Stromal cell of bone marrow (primary cell): ENCODE data around the gene CCDC30.

ENCODE experiments used
- DNase-seq: peaks from one replicate; pipeline ENCODE4 v3.0.0-alpha.2; 2012; ENCODE audit warnings: low read depth

CCDC30 gene

GRCh38 chr1:42462828-42463763 lies at the start of gene CCDC30:
Gene CCDC30 (plus strand): TSS chr1:42463286. CDS start chr1:42480552, 17,266 bp downstream.
- peak; percentile 98 for DNase-seq

- no peak for DNase-seq
Measured at GRCh38 chr1:42414551-42415496, 48.3 kb upstream of the CCDC30 start.

- DNase-seq = no peak
Measured at GRCh38 chr1:42417166-42417565, 45.9 kb upstream of the CCDC30 start.

- DNase-seq = no peak
Measured at GRCh38 chr1:42418516-42418915, 44.6 kb upstream of the CCDC30 start.

- DNase-seq = no peak
Measured at GRCh38 chr1:42419126-42419821, 43.8 kb upstream of the CCDC30 start.

GRCh38 chr1:42420121-42420520 lies 43.0 kb upstream of the CCDC30 start:
- DNase-seq = no peak

GRCh38 chr1:42420911-42421585 lies 42.0 kb upstream of the CCDC30 start:
- peak; percentile 47 for DNase-seq

GRCh38 chr1:42422737-42423136 lies 40.3 kb upstream of the CCDC30 start:
- DNase-seq = no peak

GRCh38 chr1:42423681-42424080 lies 39.4 kb upstream of the CCDC30 start:
- DNase-seq = no peak

- no peak for DNase-seq
Measured at GRCh38 chr1:42424201-42424600, 38.9 kb upstream of the CCDC30 start.

GRCh38 chr1:42427240-42427639 lies 35.8 kb upstream of the CCDC30 start:
- DNase-seq = no peak

- DNase-seq = no peak
Measured at GRCh38 chr1:42429603-42430002, 33.5 kb upstream of the CCDC30 start.

GRCh38 chr1:42430286-42431135 lies 32.6 kb upstream of the CCDC30 start:
- DNase-seq = peak; percentile 11

- DNase-seq = no peak
Measured at GRCh38 chr1:42431514-42431913, 31.6 kb upstream of the CCDC30 start.

GRCh38 chr1:42432714-42433113 lies 30.4 kb upstream of the CCDC30 start:
- no peak for DNase-seq

- no peak for DNase-seq
Measured at GRCh38 chr1:42433369-42433768, 29.7 kb upstream of the CCDC30 start.

GRCh38 chr1:42434340-42434739 lies 28.7 kb upstream of the CCDC30 start:
- no peak for DNase-seq

GRCh38 chr1:42439940-42440339 lies 23.1 kb upstream of the CCDC30 start:
- DNase-seq = peak; percentile 58

GRCh38 chr1:42442662-42443061 lies 20.4 kb upstream of the CCDC30 start:
- no peak for DNase-seq

GRCh38 chr1:42449256-42449655 lies 13.8 kb upstream of the CCDC30 start:
- no peak for DNase-seq

- DNase-seq = no peak
Measured at GRCh38 chr1:42450061-42450460, 13.0 kb upstream of the CCDC30 start.
